Osteocyte (in vitro differentiated cells): ENCODE data around the gene TRIP12. TPM values are rescaled to one million over a fixed set of nuclear protein-coding genes. Genes with fewer than 3 reads are reported as not detected.
"Not testable (repeated sequence)": the region's sequence is repeated elsewhere in the genome, so short reads cannot be mapped to it uniquely, and the experiment has no call there.

Source experiments
- DNase-seq: peaks from one replicate; pipeline ENCODE4 v3.0.0; 2021; ENCODE audit warnings: mixed read lengths; ENCODE audit not compliant: unreplicated experiment; ENCODE audit errors: extremely low spot score
- H3K27ac Mint-ChIP-seq: one replicate; pipeline ENCODE4 v1.8.0; 2021; ENCODE audit warnings: mild to moderate bottlenecking, mixed read lengths; ENCODE audit not compliant: unreplicated experiment
- H3K27me3 Mint-ChIP-seq: one replicate; pipeline ENCODE4 v1.8.0; 2021; ENCODE audit warnings: mixed read lengths; ENCODE audit not compliant: unreplicated experiment
- H3K36me3 Mint-ChIP-seq: one replicate; pipeline ENCODE4 v1.8.0; 2021; ENCODE audit warnings: mixed read lengths; ENCODE audit not compliant: unreplicated experiment
- H3K4me1 Mint-ChIP-seq: one replicate; pipeline ENCODE4 v1.8.0; 2021; ENCODE audit warnings: mixed read lengths; ENCODE audit not compliant: unreplicated experiment
- H3K4me3 Mint-ChIP-seq: one replicate; pipeline ENCODE4 v1.8.0; 2021; ENCODE audit warnings: mild to moderate bottlenecking, moderate library complexity, mixed read lengths; ENCODE audit not compliant: unreplicated experiment
- H3K9me3 Mint-ChIP-seq: one replicate; pipeline ENCODE4 v1.8.0; 2021; ENCODE audit warnings: mixed read lengths; ENCODE audit not compliant: unreplicated experiment
- CTCF ChIP-seq: fragments of 200-600 bp; sonication (generic); IDR thresholded peaks from 2 replicates; pipeline ENCODE4 v1.5.0; 2021; ENCODE audit warnings: antibody characterized with exemption, mild to moderate bottlenecking, moderate library complexity
- total RNA-seq: library from RNA; stranded (reverse); gene quantifications from 2 replicates; pipeline ENCODE4 v1.2.1, GENCODE V29; 2021

The TRIP12 gene
- total RNA-seq, 1 donor from 2014 or later = 272 TPM

GRCh38 chr2:229795058-229795457 lies 126.8 kb downstream of the TRIP12 start:
- H3K4me1 Mint-ChIP-seq = peaks cover 12% of the 10 kb centered on the region
- no peak for DNase-seq
- peak overlapping the region; percentile 14 for H3K27ac Mint-ChIP-seq
- no peak overlapping the region for H3K4me3 Mint-ChIP-seq
- no peak for TF ChIP-seq CTCF
- peaks cover 58% of the 10 kb centered on the region for H3K36me3 Mint-ChIP-seq
- no peaks in the 10 kb centered on the region for H3K27me3 Mint-ChIP-seq
- H3K9me3 Mint-ChIP-seq = no peaks in the 10 kb centered on the region

GRCh38 chr2:229794636-229795035 lies 127.2 kb downstream of the TRIP12 start:
- H3K9me3 Mint-ChIP-seq = no peaks in the 10 kb centered on the region
- H3K36me3 Mint-ChIP-seq = peaks cover 62% of the 10 kb centered on the region
- TF ChIP-seq CTCF = no peak
- no peak overlapping the region for H3K4me3 Mint-ChIP-seq
- H3K27me3 Mint-ChIP-seq = no peaks in the 10 kb centered on the region
- DNase-seq = no peak
- H3K27ac Mint-ChIP-seq = no peak overlapping the region
- H3K4me1 Mint-ChIP-seq = peaks cover 12% of the 10 kb centered on the region

DNA sequence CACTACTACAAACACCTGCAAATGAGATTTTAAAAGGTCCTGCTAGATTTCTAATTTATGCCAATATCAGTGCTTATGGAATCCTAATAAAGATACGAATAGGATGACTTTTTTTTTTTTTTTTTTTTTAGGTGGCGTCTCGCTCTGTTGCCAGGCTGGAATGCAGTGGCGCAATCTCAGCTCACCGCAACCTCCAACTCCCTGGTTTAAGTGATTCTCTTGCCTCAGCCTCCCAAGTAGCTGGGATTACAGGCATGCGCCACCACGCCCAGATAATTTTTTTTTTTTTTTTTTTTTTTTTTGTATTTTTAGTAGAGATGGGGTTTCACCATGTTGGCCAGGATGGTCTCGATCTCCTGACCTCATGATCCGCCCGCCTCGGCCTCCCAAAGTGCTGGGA lies 135.5 kb downstream of the TRIP12 start:
- H3K4me3 Mint-ChIP-seq, DNase-seq, H3K4me1 Mint-ChIP-seq, H3K27me3 Mint-ChIP-seq, H3K27ac Mint-ChIP-seq, H3K9me3 Mint-ChIP-seq: not testable (repeated sequence)
- peaks cover 62% of the 10 kb centered on the region for H3K36me3 Mint-ChIP-seq

GRCh38 chr2:229784791-229785190 lies 137.0 kb downstream of the TRIP12 start:
- TF ChIP-seq CTCF = no peak

GRCh38 chr2:229783108-229783721 lies 138.6 kb downstream of the TRIP12 start:
- H3K4me1 Mint-ChIP-seq = peaks cover 20% of the 10 kb centered on the region
- no peak overlapping the region for H3K4me3 Mint-ChIP-seq
- H3K27me3 Mint-ChIP-seq = no peaks in the 10 kb centered on the region
- peaks cover 45% of the 10 kb centered on the region for H3K36me3 Mint-ChIP-seq
- DNase-seq = no peak
- H3K27ac Mint-ChIP-seq = no peak overlapping the region
- H3K9me3 Mint-ChIP-seq = no peaks in the 10 kb centered on the region
- no peak for TF ChIP-seq CTCF

More at GRCh38 chr2:229784791-229785190, 137.0 kb downstream of the TRIP12 start:
- no peaks in the 10 kb centered on the region for H3K9me3 Mint-ChIP-seq
- no peak overlapping the region for H3K4me3 Mint-ChIP-seq
- peaks cover 20% of the 10 kb centered on the region for H3K4me1 Mint-ChIP-seq
- DNase-seq = no peak
- H3K27me3 Mint-ChIP-seq = no peaks in the 10 kb centered on the region
- H3K27ac Mint-ChIP-seq = peak overlapping the region; percentile 31
- H3K36me3 Mint-ChIP-seq = peaks cover 52% of the 10 kb centered on the region
